ENCODE measurements around the gene TRIM72.
A peak's percentile ranks its signal among the peaks of the same experiment; 100 is the strongest.
"Not testable (repeated sequence)": the region's sequence is repeated elsewhere in the genome, so short reads cannot be mapped to it uniquely, and the experiment has no call there.

Gene TRIM72, protein sequence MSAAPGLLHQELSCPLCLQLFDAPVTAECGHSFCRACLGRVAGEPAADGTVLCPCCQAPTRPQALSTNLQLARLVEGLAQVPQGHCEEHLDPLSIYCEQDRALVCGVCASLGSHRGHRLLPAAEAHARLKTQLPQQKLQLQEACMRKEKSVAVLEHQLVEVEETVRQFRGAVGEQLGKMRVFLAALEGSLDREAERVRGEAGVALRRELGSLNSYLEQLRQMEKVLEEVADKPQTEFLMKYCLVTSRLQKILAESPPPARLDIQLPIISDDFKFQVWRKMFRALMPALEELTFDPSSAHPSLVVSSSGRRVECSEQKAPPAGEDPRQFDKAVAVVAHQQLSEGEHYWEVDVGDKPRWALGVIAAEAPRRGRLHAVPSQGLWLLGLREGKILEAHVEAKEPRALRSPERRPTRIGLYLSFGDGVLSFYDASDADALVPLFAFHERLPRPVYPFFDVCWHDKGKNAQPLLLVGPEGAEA

GRCh38 chr16:31213877-31214707, at the start of gene TRIM72:
Gene TRIM72, plus strand, starts transcription at chr16:31214119. Its CDS starts 620 bp downstream, at chr16:31214739.
- no peak for DNase-seq

GRCh38 chr16:31167315-31167714, 46.6 kb upstream of the TRIM72 start:
- no peak for DNase-seq

DNA sequence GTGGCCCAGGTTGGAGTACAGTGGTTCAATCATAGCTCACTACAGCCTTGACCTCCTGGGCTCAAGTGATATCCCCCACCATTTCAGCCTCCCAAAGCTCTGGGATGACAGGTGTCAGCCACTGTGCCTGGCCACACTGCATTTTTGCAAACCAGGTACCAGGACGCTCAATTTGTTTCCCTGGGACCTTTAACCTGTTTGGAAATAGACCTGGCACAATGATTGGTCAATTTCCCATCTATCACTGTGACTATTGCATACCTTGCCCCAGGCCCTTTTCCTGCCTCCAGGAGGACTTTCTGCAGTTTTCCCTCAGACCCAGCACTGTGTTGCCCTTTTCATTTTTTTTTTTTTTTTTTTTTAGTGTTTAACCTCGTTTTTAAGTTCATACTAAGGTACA, 45.1 kb upstream of the TRIM72 start:
- DNase-seq: no peak

- DNase-seq: not testable (repeated sequence)
These were observed 43.9 kb upstream of the TRIM72 start for GRCh38 chr16:31170048-31170447.

- peak in 1 of 4 experiments; percentile 30 for DNase-seq
These were observed 36.8 kb upstream of the TRIM72 start for GRCh38 chr16:31177136-31177535.

- no peak for DNase-seq
These were observed 34.6 kb upstream of the TRIM72 start for GRCh38 chr16:31179219-31179746.

DNA sequence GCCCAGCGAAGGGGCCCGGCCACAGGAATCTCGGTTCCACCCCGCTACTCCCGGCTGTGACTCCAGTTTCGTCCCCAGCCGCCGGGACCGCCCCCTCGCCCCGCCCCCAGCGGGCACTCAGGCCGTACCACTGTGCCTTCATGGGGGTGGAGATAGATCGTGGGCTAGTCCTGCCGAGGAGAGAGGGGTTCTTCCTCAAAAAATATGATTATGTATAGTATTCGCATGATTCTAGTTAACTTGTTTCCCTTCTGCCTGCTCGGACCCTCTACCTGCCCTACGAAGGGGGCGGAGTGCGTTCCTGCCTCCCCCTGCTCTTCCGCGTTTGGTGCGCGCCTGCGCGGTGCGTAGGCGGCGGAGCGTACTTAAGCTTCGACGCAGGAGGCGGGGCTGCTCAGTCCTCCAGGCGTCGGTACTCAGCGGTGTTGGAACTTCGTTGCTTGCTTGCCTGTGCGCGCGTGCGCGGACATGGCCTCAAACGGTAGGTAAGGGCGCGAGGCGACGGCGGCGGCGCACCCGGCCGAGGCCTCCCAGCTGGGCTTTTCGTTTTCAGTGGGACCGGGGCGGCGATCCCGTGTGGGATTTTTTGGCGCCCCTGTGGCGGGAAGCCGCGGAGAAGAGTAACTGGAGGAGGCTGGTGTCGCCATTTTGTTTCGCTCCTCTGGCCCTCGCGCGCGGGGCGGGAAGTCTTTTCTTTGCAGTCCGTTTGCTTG, 34.0 kb upstream of the TRIM72 start, which contains the start of gene FUS:
TSS of gene FUS (plus strand) at position 393 of the 713 bp plus-strand sequence. CDS start at position 469, 76 bp downstream.
- peak; percentile 92 to 98 (median 94) for DNase-seq

DNA sequence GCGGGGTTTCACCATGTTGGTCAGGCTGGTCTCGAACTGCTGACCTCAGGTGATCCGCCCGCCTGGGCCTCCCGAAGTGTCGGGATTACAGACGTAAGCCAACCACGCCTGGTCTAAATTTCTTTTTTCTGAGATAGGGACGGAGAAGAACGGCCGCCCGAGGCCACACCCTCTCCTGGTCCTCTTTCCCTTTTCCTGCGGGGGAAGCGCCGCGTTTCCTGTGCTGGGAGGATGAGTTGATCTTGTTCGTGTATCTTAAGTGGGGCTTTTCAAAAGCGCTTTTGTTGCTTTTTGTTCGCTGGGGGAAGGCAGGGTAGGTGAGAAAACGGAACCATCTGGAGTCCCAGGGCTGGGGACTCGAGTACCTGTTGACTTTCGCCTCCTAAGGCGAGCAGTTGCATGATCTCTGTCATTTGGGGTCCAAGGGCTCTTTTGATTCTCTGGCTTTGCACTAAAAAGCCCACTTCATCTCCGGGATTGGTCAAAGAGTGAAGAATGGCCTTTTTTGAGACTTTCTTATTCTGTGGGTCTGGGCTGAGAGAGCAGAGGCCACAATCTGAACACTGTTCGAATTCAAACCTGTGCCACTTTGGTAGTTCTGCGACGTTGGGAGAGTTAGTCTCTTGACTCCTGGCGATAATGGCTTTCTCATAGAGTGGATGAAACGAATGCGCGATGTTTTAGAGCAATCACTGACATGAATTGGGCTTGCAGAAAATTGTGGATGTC, 32.7 kb upstream of the TRIM72 start:
- DNase-seq: no peak

GRCh38 chr16:31182391-31182790, 31.5 kb upstream of the TRIM72 start:
- DNase-seq: no peak

DNA sequence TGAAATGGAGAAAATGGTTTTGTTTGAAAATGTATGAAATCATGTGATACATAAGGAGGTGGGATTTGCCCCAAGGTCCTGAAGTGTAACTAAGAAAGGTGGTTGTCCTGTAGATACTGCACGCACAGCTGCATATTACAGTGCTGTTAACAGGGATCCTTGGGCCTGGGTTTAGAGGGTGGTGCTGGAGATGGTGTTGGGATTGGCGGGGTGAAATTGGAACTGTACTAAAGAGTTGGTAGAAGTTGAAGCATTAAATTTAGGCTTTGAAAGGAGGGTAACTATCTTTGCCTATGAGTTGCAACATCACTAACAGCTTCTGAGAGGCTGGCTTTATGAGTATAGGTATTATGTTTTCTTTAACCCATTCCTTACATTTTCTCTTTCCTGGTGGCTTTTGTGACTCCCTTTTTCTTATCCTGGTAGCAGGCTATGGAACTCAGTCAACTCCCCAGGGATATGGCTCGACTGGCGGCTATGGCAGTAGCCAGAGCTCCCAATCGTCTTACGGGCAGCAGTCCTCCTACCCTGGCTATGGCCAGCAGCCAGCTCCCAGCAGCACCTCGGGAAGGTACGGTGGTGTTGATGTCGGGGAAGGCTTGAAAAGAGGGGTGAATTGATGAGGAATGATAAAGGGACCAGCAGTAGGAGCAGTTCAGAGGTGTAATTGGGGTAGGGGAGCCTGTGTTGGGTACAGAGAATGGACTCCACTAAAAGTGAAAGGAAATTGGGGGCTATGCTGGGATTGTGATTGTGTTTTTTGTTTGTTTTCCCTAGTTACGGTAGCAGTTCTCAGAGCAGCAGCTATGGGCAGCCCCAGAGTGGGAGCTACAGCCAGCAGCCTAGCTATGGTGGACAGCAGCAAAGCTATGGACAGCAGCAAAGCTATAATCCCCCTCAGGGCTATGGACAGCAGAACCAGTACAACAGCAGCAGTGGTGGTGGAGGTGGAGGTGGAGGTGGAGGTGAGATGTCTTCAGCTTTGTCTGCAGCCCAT, 30.2 kb upstream of the TRIM72 start:
- DNase-seq: no peak

DNA sequence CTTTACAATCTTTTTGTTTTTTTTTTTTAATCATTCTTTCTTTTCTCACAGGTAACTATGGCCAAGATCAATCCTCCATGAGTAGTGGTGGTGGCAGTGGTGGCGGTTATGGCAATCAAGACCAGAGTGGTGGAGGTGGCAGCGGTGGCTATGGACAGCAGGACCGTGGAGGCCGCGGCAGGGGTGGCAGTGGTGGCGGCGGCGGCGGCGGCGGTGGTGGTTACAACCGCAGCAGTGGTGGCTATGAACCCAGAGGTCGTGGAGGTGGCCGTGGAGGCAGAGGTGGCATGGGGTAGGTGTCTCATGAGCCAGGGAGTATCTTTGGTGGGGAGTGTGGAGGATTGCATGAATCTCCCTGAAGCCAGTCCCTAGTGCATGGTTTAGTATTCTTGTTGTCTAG, 29.0 kb upstream of the TRIM72 start:
- DNase-seq: no peak

DNA sequence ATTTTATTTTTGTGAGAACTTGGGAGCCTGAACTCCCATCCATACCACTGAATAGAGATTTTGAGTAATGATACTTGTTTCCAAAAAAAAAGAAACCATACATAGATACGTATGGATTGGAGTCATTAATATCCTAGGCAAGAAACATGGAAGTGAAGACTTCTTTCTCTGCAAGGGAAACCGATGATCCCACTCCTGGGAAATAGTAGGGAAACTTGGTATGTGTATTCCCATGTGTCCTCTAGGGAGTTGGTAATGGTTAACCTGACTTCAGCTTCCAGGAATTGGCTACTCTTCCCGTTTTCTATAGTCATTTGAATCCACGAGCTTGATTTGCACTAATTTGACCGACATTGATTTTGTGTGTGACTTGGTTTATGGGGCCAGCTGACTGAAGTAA, 28.6 kb upstream of the TRIM72 start:
- no peak for DNase-seq

DNA sequence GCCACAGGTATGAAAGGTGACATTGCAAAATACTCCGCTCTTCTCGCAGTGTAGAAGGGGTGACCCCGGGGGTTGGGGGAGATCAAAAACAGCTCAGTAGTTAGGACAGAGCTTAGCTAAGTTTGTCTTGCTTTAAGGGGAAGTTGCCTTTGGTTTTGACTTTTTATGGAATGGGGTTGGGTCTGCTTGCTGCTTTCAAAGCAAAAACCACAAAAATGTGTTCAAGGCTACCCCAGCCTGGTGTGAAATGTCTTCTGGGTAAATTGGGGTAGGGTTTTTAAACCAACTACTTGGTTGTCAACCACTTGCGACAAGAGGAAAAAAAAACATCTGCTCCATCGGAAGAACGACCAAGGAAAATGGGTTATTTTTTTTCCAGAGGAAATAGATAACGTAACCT, 27.7 kb upstream of the TRIM72 start:
- no peak for DNase-seq

DNA sequence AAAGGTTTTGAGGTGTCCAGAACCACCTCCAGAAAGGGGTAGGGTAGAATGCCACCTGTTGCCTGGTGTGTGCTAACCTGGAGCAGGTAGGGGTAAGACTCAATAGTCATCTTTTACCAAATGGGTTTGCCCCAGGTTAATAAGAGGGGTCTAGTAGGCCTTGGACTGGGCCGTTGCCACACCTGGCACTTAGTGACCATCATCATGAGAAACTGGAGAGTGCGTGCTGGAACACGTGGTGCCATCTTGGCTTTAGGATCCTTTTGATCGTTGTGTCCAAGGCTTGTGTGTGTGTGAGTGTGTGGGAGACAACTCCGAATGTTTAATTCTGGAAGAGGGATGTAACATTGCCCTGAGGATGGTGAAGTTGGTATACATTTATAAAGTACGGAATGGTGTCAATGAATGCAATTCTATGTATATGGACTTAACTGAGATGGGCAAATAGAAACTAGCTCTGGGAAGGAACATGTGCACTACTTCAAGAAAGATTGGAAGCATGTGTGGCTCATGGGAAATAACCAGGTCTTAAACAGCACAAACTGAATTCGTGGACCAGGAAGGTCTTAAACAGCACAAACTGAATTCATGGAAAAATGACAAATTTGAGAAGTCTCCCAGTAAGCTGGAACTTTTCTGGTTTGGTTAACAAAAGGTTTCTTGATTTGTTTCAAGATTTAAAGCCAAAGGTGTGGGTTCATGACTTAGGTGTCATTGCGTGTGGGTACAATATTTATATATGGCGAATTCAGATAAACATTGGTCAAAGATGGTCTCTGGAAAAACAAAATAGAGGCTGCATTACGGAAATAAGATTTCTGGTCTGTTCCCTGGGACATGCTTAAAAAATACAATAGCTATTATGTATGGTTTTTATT, 26.8 kb upstream of the TRIM72 start:
- DNase-seq: no peak

DNA sequence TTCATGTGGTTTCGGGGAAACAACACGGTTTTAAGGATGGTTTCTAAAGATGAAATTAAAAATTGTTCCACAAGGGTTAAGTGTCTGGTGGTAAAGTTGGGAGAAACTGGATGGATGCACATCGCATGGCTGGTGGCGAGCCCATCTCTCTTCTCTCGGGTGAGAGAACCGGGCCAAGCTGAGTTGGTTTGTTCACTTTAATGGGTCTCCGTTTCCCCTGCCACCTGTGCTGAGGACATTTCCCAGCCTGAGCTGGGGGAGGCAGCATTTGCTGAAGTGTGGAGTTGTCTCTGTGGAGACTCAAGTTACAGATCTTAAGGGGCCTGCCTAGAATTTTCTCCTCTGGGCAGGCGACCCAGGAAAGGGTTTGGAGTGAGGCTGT, 26.1 kb upstream of the TRIM72 start:
- no peak for DNase-seq

- DNase-seq: no peak
These were observed 25.2 kb upstream of the TRIM72 start for GRCh38 chr16:31188450-31189411.

GRCh38 chr16:31189412-31189778, 24.5 kb upstream of the TRIM72 start:
- DNase-seq: no peak

GRCh38 chr16:31190061-31190460, 23.9 kb upstream of the TRIM72 start:
- no peak for DNase-seq
